Neuronal stem cell (in vitro differentiated cells): ENCODE data around the gene PPP4R3B. TPM values are rescaled to one million over a fixed set of nuclear protein-coding genes. Genes with fewer than 3 reads are reported as not detected.

ENCODE experiments used
- DNase-seq: peaks from one replicate; pipeline ENCODE4 v3.0.0-alpha.2; 2013; ENCODE audit warnings: low spot score
- H2AFZ ChIP-seq: one replicate; pipeline ENCODE4 v1.6.1; 2013; ENCODE audit warnings: mild to moderate bottlenecking, low read length, inconsistent platforms
- H2AK5ac ChIP-seq: 2 replicates; pipeline ENCODE4 v1.6.1; 2013; ENCODE audit warnings: low read depth, mild to moderate bottlenecking, inconsistent platforms, low read length, moderate library complexity, mixed read lengths
- H2BK120ac ChIP-seq: 2 replicates; pipeline ENCODE4 v1.6.1; 2013; ENCODE audit warnings: low read depth, mild to moderate bottlenecking, inconsistent platforms, low read length, moderate library complexity, mixed read lengths
- H2BK12ac ChIP-seq: one replicate; pipeline ENCODE4 v1.6.1; 2013; ENCODE audit warnings: low read length, inconsistent platforms
- H2BK15ac ChIP-seq: 2 replicates; pipeline ENCODE4 v1.6.1; 2013; ENCODE audit warnings: mild to moderate bottlenecking, low read length, inconsistent platforms, mixed read lengths
- H2BK5ac ChIP-seq: one replicate; pipeline ENCODE4 v1.6.1; 2013; ENCODE audit warnings: inconsistent platforms, mild to moderate bottlenecking, low read length, moderate library complexity
- H3K14ac ChIP-seq: one replicate; pipeline ENCODE4 v1.6.1; 2013; ENCODE audit warnings: low read length, inconsistent platforms
- H3K18ac ChIP-seq: 2 replicates; pipeline ENCODE4 v1.6.1; 2013; ENCODE audit warnings: low read length, inconsistent platforms
- H3K23ac ChIP-seq: 2 replicates; pipeline ENCODE4 v1.6.1; 2013; ENCODE audit warnings: low read depth, mild to moderate bottlenecking, mixed read lengths, low read length, inconsistent platforms; ENCODE audit not compliant: poor library complexity
- H3K27ac ChIP-seq: replicated peaks from 3 replicates; pipeline ENCODE4 v1.5.1; 2013; ENCODE audit warnings: low read length, inconsistent platforms
- H3K27me3 ChIP-seq, 3 experiments: 2 replicates each; pipeline ENCODE4 v1.6.1; 2013; ENCODE audit warnings: low read length in 3 of 3, mild to moderate bottlenecking in 2 of 3, inconsistent platforms in 1 of 3, low read depth in 1 of 3, mixed read lengths in 1 of 3, moderate library complexity in 1 of 3; ENCODE audit not compliant: control insufficient read depth in 3 of 3, insufficient read depth in 3 of 3
- H3K36me3 ChIP-seq, 2 donors: replicated peaks in 1 of 2; 2 replicates each; pipeline ENCODE4 v1.6.1; 2013; ENCODE audit warnings: low read length in 2 of 2; ENCODE audit not compliant: control insufficient read depth in 2 of 2, insufficient read depth in 2 of 2
- H3K4ac ChIP-seq: 2 replicates; pipeline ENCODE4 v1.6.1; 2013; ENCODE audit warnings: inconsistent platforms, mild to moderate bottlenecking, low read length, moderate library complexity
- H3K4me1 ChIP-seq, 2 donors: 1 replicate in 1 of 2; 2 replicates in 1 of 2; pipeline ENCODE4 v1.6.1; 2013; ENCODE audit warnings: low read length in 2 of 2, low read depth in 1 of 2; ENCODE audit not compliant: control insufficient read depth in 2 of 2, insufficient read depth in 1 of 2
- H3K4me2 ChIP-seq: one replicate; pipeline ENCODE4 v1.6.1; 2013; ENCODE audit warnings: mild to moderate bottlenecking, low read length, inconsistent platforms; ENCODE audit not compliant: insufficient read depth, poor library complexity, severe bottlenecking
- H3K4me3 ChIP-seq, 2 donors: 2 replicates each; pipeline ENCODE4 v1.5.1; 2013; ENCODE audit warnings: low read length in 2 of 2, mild to moderate bottlenecking in 2 of 2, inconsistent platforms in 1 of 2, moderate library complexity in 1 of 2
- H3K79me1 ChIP-seq: one replicate; pipeline ENCODE4 v1.6.1; 2013; ENCODE audit warnings: low read depth, mild to moderate bottlenecking, inconsistent platforms, low read length, moderate library complexity
- H3K9ac ChIP-seq: one replicate; pipeline ENCODE4 v1.6.1; 2013; ENCODE audit warnings: mild to moderate bottlenecking, low read depth, low read length, inconsistent platforms; ENCODE audit not compliant: poor library complexity
- H3K9me3 ChIP-seq, 2 donors: replicated peaks in 1 of 2; 2 replicates each; pipeline versions ENCODE3 to v1.6.1; 2013; ENCODE audit warnings: low read length in 2 of 2, mild to moderate bottlenecking in 2 of 2, inconsistent platforms in 1 of 2, low read depth in 1 of 2, mixed read lengths in 1 of 2, moderate library complexity in 1 of 2; ENCODE audit not compliant: control insufficient read depth in 2 of 2, insufficient read depth in 1 of 2
- H4K8ac ChIP-seq: one replicate; pipeline ENCODE4 v1.6.1; 2013; ENCODE audit warnings: low read depth, mild to moderate bottlenecking, inconsistent platforms, low read length, moderate library complexity
- H4K91ac ChIP-seq: one replicate; pipeline ENCODE4 v1.6.1; 2013; ENCODE audit warnings: low read length, low read depth, mild to moderate bottlenecking, inconsistent platforms; ENCODE audit not compliant: poor library complexity
- WGBS, 2 donors: extraction: QIAGEN DNeasy Blood & Tissue Kit; methylation state at CpG; one replicate each; pipeline ENCODE4 v1.1.7; 2013; ENCODE audit warnings: missing lambda C conversion rate in 2 of 2, mixed read lengths in 1 of 2; ENCODE audit not compliant: insufficient read length in 2 of 2, insufficient replicate concordance in 1 of 2; ENCODE audit errors: extremely low coverage in 2 of 2; 5-methylcytosine and 5-hydroxymethylcytosine counted together
- polyA plus RNA-seq, 2 experiments: library from polyadenylated mRNA; stranded (reverse); fragments of 200-250 nt; gene quantifications; one replicate each; pipeline ENCODE4 v1.2.3, GENCODE V29; 2013

PPP4R3B gene
- 33.2 TPM for polyA plus RNA-seq (2013, experiment 1 of 2)
- 33.8 TPM for polyA plus RNA-seq (2013, experiment 2 of 2)

- no peak within 1 kb of the TSS for H4K8ac ChIP-seq
- peak within 1 kb of the TSS; percentile 90 for H4K91ac ChIP-seq
- peak within 1 kb of the TSS; percentile 91 for H3K27ac ChIP-seq
- peak within 1 kb of the TSS; percentile 97 for H3K9ac ChIP-seq
- peak; percentile 98 for DNase-seq
- peak within 1 kb of the TSS; percentile 81 to 96 for H3K4me3 ChIP-seq
- H2BK120ac ChIP-seq, result no peak within 1 kb of the TSS
- H3K27me3 ChIP-seq, result no peaks in the 10 kb centered on the region
- no CpG with 5 or more reads among the region's 82 CpGs for WGBS, 2 donors
- no peak within 1 kb of the TSS for H2BK12ac ChIP-seq
- H2BK5ac ChIP-seq, result peak within 1 kb of the TSS; percentile 68
- peak within 1 kb of the TSS; percentile 91 for H2AFZ ChIP-seq
- peak within 1 kb of the TSS; percentile 70 for H3K23ac ChIP-seq
- peaks cover 3 to 50% of the 10 kb centered on the region in 2 donors for H3K36me3 ChIP-seq
- peak within 1 kb of the TSS; percentile 89 for H3K4ac ChIP-seq
- peak within 1 kb of the TSS; percentile 96 for H3K18ac ChIP-seq
- H2BK15ac ChIP-seq, result peak within 1 kb of the TSS; percentile 22
- H3K14ac ChIP-seq, result peak within 1 kb of the TSS; percentile 77
- peaks cover 12% of the 10 kb centered on the region for H3K79me1 ChIP-seq
- peaks cover 4 to 10% of the 10 kb centered on the region in 2 donors for H3K4me1 ChIP-seq
- peak within 1 kb of the TSS; percentile 33 for H2AK5ac ChIP-seq
- H3K4me2 ChIP-seq, result peak within 1 kb of the TSS; percentile 74
- no peaks in the 10 kb centered on the region for H3K9me3 ChIP-seq
These were observed at the start of gene PPP4R3B for GRCh38 chr2:55617175-55618024. Gene PPP4R3B, minus strand, starts transcription at chr2:55617622. Its CDS starts 337 bp downstream, at chr2:55617285.

DNA sequence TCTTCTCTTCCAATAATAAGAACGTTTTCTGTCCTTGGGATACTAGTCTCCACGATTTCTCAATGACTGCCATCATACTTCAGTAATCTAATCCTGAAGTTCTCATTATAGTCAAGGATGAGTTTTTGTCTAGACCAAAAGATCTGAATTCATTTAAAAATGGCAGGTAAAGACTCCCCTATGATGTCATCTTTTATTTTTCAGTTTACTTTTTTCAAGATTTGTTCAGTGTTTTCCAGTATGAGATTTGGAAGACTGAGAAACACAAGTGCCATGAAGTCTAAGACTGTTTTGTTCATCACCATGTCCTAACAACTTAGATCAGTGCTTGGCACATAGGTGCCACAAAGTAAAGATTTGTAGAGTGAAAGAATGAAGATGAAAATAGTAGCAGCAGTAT, 35.8 kb upstream of the PPP4R3B start:
- DNase-seq, result no peak
- Histone ChIP-seq H3K4me2 (no peak overlapping the region), H3K27me3 (no peaks in the 10 kb centered on the region), H3K9me3 (no peaks in the 10 kb centered on the region), H2BK5ac (no peak overlapping the region), H2AK5ac (no peak overlapping the region), H2AFZ (no peak overlapping the region), H3K23ac (no peak overlapping the region), H3K14ac (no peak overlapping the region), H2BK15ac (no peak overlapping the region), H3K9ac (no peak overlapping the region), H3K4ac (no peak overlapping the region), H3K18ac (no peak overlapping the region), H3K4me3 (no peak overlapping the region), H3K36me3 (peaks cover 2 to 72% of the 10 kb centered on the region in 2 donors), H3K4me1 (no peaks in the 10 kb centered on the region), H4K8ac (no peak overlapping the region), H3K27ac (no peak overlapping the region), H3K79me1 (no peaks in the 10 kb centered on the region), H2BK12ac (no peak overlapping the region), H2BK120ac (no peak overlapping the region), H4K91ac (no peak overlapping the region)
- WGBS, 2 donors, result no CpG with 5 or more reads among the region's 2 CpGs

GRCh38 chr2:55649211-55649610, 31.8 kb upstream of the PPP4R3B start:
- no peak overlapping the region for H2AK5ac ChIP-seq
- no peak overlapping the region for H2BK5ac ChIP-seq
- no peak overlapping the region for H2BK12ac ChIP-seq
- no peak overlapping the region for H2BK15ac ChIP-seq
- H3K79me1 ChIP-seq, result no peaks in the 10 kb centered on the region
- H3K14ac ChIP-seq, result no peak overlapping the region
- H3K9ac ChIP-seq, result no peak overlapping the region
- no peaks in the 10 kb centered on the region for H3K9me3 ChIP-seq
- no peak overlapping the region for H3K4ac ChIP-seq
- H3K4me3 ChIP-seq, result no peak overlapping the region
- no peaks in the 10 kb centered on the region for H3K27me3 ChIP-seq
- H3K27ac ChIP-seq, result no peak overlapping the region
- H3K18ac ChIP-seq, result no peak overlapping the region
- no peak overlapping the region for H3K4me2 ChIP-seq
- DNase-seq, result no peak
- H3K4me1 ChIP-seq, result no peaks in the 10 kb centered on the region
- no peak overlapping the region for H3K23ac ChIP-seq
- no peak overlapping the region for H4K8ac ChIP-seq
- H3K36me3 ChIP-seq, result peaks cover 2 to 76% of the 10 kb centered on the region in 2 donors
- no peak overlapping the region for H4K91ac ChIP-seq
- H2BK120ac ChIP-seq, result no peak overlapping the region
- no CpG with 5 or more reads among the region's 1 CpG for WGBS, 2 donors
- H2AFZ ChIP-seq, result no peak overlapping the region

- H3K4me2 ChIP-seq, result no peak overlapping the region
- no peak overlapping the region for H3K9ac ChIP-seq
- H2AFZ ChIP-seq, result no peak overlapping the region
- H4K8ac ChIP-seq, result no peak overlapping the region
- H3K23ac ChIP-seq, result no peak overlapping the region
- no peak overlapping the region for H2BK5ac ChIP-seq
- H3K27me3 ChIP-seq, result no peaks in the 10 kb centered on the region
- H2BK120ac ChIP-seq, result no peak overlapping the region
- no peak overlapping the region for H3K14ac ChIP-seq
- H3K36me3 ChIP-seq, result peaks cover 4 to 84% of the 10 kb centered on the region in 2 donors
- H3K4ac ChIP-seq, result no peak overlapping the region
- no peak overlapping the region for H2BK12ac ChIP-seq
- H3K4me3 ChIP-seq, result no peak overlapping the region
- no peak for DNase-seq
- no CpG with 5 or more reads among the region's 3 CpGs for WGBS, 2 donors
- no peak overlapping the region for H2BK15ac ChIP-seq
- H3K9me3 ChIP-seq, result no peaks in the 10 kb centered on the region
- no peak overlapping the region for H3K18ac ChIP-seq
- H3K27ac ChIP-seq, result no peak overlapping the region
- no peak overlapping the region for H4K91ac ChIP-seq
- H2AK5ac ChIP-seq, result no peak overlapping the region
- H3K79me1 ChIP-seq, result no peaks in the 10 kb centered on the region
- H3K4me1 ChIP-seq, result no peaks in the 10 kb centered on the region
These were observed 19.4 kb upstream of the PPP4R3B start for GRCh38 chr2:55636831-55637230.
